ENCODE data around the gene RCSD1. TPM values are rescaled to one million over a fixed set of nuclear protein-coding genes. Genes with fewer than 3 reads are reported as not detected.

Gene RCSD1
- polyA plus RNA-seq, 1 experiment: not detected

GRCh38 chr1:167746013-167746672, 116.1 kb downstream of the RCSD1 start:
- no peaks in the 10 kb centered on the region for H3K27me3 ChIP-seq (ENCODE audit: control insufficient read depth, insufficient read depth, low read length)
- CTCF ChIA-PET: interaction anchor here (0.9 kb wide), 1 partner anchor 56 kb away, joined by 3 read pairs; no protein-coding TSS in a partner anchor
- no peak for TF ChIP-seq CTCF (IDR thresholded peaks at IDR 0.05; ENCODE audit: low read depth, low read length)

GRCh38 chr1:167746988-167747655, 117.1 kb downstream of the RCSD1 start:
- ChIA-PET POLR2A (no interaction called here), CTCF (no interaction called here)
- Histone ChIP-seq H3K4me3 (ENCODE audit: low read depth, low read length) (no peak overlapping the region), H3K27ac (ENCODE audit: low read depth, low read length) (no peak overlapping the region), H3K27me3 (ENCODE audit: control insufficient read depth, insufficient read depth, low read length) (no peaks in the 10 kb centered on the region), H3K9me3 (ENCODE audit: control insufficient read depth, insufficient read depth, low read length) (no peaks in the 10 kb centered on the region)
- TF ChIP-seq CTCF (IDR thresholded peaks at IDR 0.05; ENCODE audit: low read depth, low read length): no peak
- no peak for DNase-seq (ENCODE audit: low read depth, low spot score)

More at GRCh38 chr1:167746013-167746672, 116.1 kb downstream of the RCSD1 start:
- no peak for DNase-seq (ENCODE audit: low read depth, low spot score)
- Histone ChIP-seq H3K27ac (ENCODE audit: low read depth, low read length) (no peak overlapping the region), H3K9me3 (ENCODE audit: control insufficient read depth, insufficient read depth, low read length) (no peaks in the 10 kb centered on the region), H3K4me3 (ENCODE audit: low read depth, low read length) (no peak overlapping the region)
- POLR2A ChIA-PET: no interaction called here

GRCh38 chr1:167747988-167748387, 118.0 kb downstream of the RCSD1 start:
- no peaks in the 10 kb centered on the region for H3K9me3 ChIP-seq (ENCODE audit: control insufficient read depth, insufficient read depth, low read length)
- H3K27me3 ChIP-seq (ENCODE audit: control insufficient read depth, insufficient read depth, low read length): no peaks in the 10 kb centered on the region
- DNase-seq (ENCODE audit: low read depth, low spot score): no peak
- no peak overlapping the region for H3K27ac ChIP-seq (ENCODE audit: low read depth, low read length)
- CTCF ChIA-PET: interaction anchor here (0.6 to 1.2 kb wide), 4 partner anchors 33 to 316 kb away, joined by 3 read pairs; no protein-coding TSS in a partner anchor
- TF ChIP-seq CTCF (IDR thresholded peaks at IDR 0.05; ENCODE audit: low read depth, low read length): no peak
- POLR2A ChIA-PET: no interaction called here
- H3K4me3 ChIP-seq (ENCODE audit: low read depth, low read length): no peak overlapping the region

- Histone ChIP-seq H3K9me3 (ENCODE audit: control insufficient read depth, insufficient read depth, low read length) (no peaks in the 10 kb centered on the region), H3K4me3 (ENCODE audit: low read depth, low read length) (no peak overlapping the region), H3K27me3 (ENCODE audit: control insufficient read depth, insufficient read depth, low read length) (no peaks in the 10 kb centered on the region), H3K27ac (ENCODE audit: low read depth, low read length) (no peak overlapping the region)
- no peak for DNase-seq (ENCODE audit: low read depth, low spot score)
- ChIA-PET CTCF (interaction anchor here (0.6 to 1.3 kb wide), 5 partner anchors 27 to 529 kb away, joined by 3 to 5 read pairs (median 3); partner anchors contain the start of gene MPZL1), POLR2A (interaction anchor here (0.6 to 1.6 kb wide), 2 partner anchors 33 to 43 kb away, joined by 3 to 4 read pairs; no protein-coding TSS in a partner anchor)
- no peak for TF ChIP-seq CTCF (IDR thresholded peaks at IDR 0.05; ENCODE audit: low read depth, low read length)
These were observed 118.9 kb downstream of the RCSD1 start for GRCh38 chr1:167748906-167749305.

- no peak for TF ChIP-seq CTCF (IDR thresholded peaks at IDR 0.05; ENCODE audit: low read depth, low read length)
- no peak overlapping the region for H3K27ac ChIP-seq (ENCODE audit: low read depth, low read length)
- H3K4me3 ChIP-seq (ENCODE audit: low read depth, low read length): no peak overlapping the region
- ChIA-PET CTCF (interaction anchor here (1.3 kb wide), 1 partner anchor 28 kb away, joined by 3 read pairs; the partner anchor contains the start of gene MPZL1), POLR2A (interaction anchor here (1.6 kb wide), 1 partner anchor 42 kb away, joined by 4 read pairs; no protein-coding TSS in a partner anchor)
- no peaks in the 10 kb centered on the region for H3K9me3 ChIP-seq (ENCODE audit: control insufficient read depth, insufficient read depth, low read length)
- no peaks in the 10 kb centered on the region for H3K27me3 ChIP-seq (ENCODE audit: control insufficient read depth, insufficient read depth, low read length)
- DNase-seq (ENCODE audit: low read depth, low spot score): no peak
These were observed 119.7 kb downstream of the RCSD1 start for GRCh38 chr1:167749741-167750140.

Measured in AG04450 (cell line).